ENCODE results near the gene COL25A1. TPM values are rescaled to one million over a fixed set of nuclear protein-coding genes. Genes with fewer than 3 reads are reported as not detected.
"Not testable (repeated sequence)": the region's sequence is repeated elsewhere in the genome, so short reads cannot be mapped to it uniquely, and the experiment has no call there.

Gene COL25A1
- total RNA-seq, 1 donor from 2014 or later: 10.4 TPM

DNA sequence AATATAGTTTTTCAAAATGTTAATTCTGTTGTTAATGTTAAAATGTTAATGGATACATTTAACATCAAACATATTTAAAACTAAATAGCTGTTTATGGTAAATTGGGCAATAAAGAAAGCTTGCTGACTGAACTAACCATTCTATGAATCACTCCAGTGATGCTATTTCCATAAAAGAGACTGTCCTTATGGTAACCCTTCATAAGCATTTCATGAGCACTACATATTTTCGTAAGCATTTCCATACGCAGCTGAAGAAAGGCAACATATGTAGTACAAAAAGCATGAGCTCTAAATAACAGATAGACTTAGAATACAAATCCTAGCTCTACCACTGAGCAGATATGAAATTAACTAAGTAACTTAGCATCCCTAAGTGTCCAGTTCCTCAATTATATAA lies 188.9 kb downstream of the COL25A1 start:
- no peak for FAIRE-seq
- TF ChIP-seq CTCF (IDR thresholded peaks at IDR 0.05; ENCODE audit: insufficient read depth, low read depth, low read length): no peak

GRCh38 chr4:109111031-109111430 lies 191.4 kb downstream of the COL25A1 start:
- no peak overlapping the region for H3K27ac ChIP-seq (ENCODE audit: low read depth, low read length)
- H3K4me3 Mint-ChIP-seq (ENCODE audit: unreplicated experiment): no peak overlapping the region
- FAIRE-seq: no peak
- TF ChIP-seq EZH2 (IDR thresholded peaks at IDR 0.05; ENCODE audit: insufficient read depth, low read length) (no peak), CTCF (IDR thresholded peaks at IDR 0.05; ENCODE audit: insufficient read depth, low read depth, low read length) (no peak)
- H3K9me3 ChIP-seq (ENCODE audit: insufficient read depth, low read depth, low read length): no peaks in the 10 kb centered on the region
- H3K27me3 ChIP-seq (ENCODE audit: insufficient read depth, low read length): no peaks in the 10 kb centered on the region
- no peaks in the 10 kb centered on the region for H4K20me1 ChIP-seq (ENCODE audit: insufficient read depth, low read length)
- H3K79me2 ChIP-seq (ENCODE audit: insufficient read depth, low read length): no peaks in the 10 kb centered on the region
- no peaks in the 10 kb centered on the region for H3K4me1 ChIP-seq (ENCODE audit: insufficient read depth, low read length)
- no peak overlapping the region for H2AFZ ChIP-seq (ENCODE audit: low read depth, low read length)
- H3K9me3 Mint-ChIP-seq (ENCODE audit: unreplicated experiment): no peaks in the 10 kb centered on the region
- no peak for DNase-seq (ENCODE audit: low read depth)
- H3K36me3 ChIP-seq (ENCODE audit: insufficient read depth, low read length): no peaks in the 10 kb centered on the region
- H3K36me3 Mint-ChIP-seq (ENCODE audit: low read depth, unreplicated experiment): no peaks in the 10 kb centered on the region
- no peak overlapping the region for H3K4me2 ChIP-seq (ENCODE audit: low read length)
- no peak overlapping the region for H3K27ac Mint-ChIP-seq (ENCODE audit: unreplicated experiment)
- no peaks in the 10 kb centered on the region for H3K27me3 Mint-ChIP-seq (ENCODE audit: low read depth, unreplicated experiment)
- no peak overlapping the region for H3K9ac ChIP-seq (ENCODE audit: low read length)
- peaks cover 4% of the 10 kb centered on the region for H3K4me1 Mint-ChIP-seq (ENCODE audit: low read depth, unreplicated experiment)
- H3K4me3 ChIP-seq (ENCODE audit: insufficient read depth, low read depth, low read length): no peak overlapping the region

More for the DNA sequence above, 188.9 kb downstream of the COL25A1 start:
- Mint-ChIP-seq H3K27me3 (ENCODE audit: low read depth, unreplicated experiment) (no peaks in the 10 kb centered on the region), H3K36me3 (ENCODE audit: low read depth, unreplicated experiment) (no peaks in the 10 kb centered on the region), H3K4me3 (ENCODE audit: unreplicated experiment) (no peak overlapping the region), H3K9me3 (ENCODE audit: unreplicated experiment) (no peaks in the 10 kb centered on the region), H3K4me1 (ENCODE audit: low read depth, unreplicated experiment) (peaks cover 4% of the 10 kb centered on the region), H3K27ac (ENCODE audit: unreplicated experiment) (no peak overlapping the region)
- DNase-seq (ENCODE audit: low read depth): no peak
- H3K79me2 ChIP-seq (ENCODE audit: insufficient read depth, low read length): no peaks in the 10 kb centered on the region
- no peak overlapping the region for H3K9ac ChIP-seq (ENCODE audit: low read length)
- H3K4me1 ChIP-seq (ENCODE audit: insufficient read depth, low read length): no peaks in the 10 kb centered on the region
- no peak overlapping the region for H3K4me2 ChIP-seq (ENCODE audit: low read length)
- H3K4me3 ChIP-seq (ENCODE audit: insufficient read depth, low read depth, low read length): no peak overlapping the region
- no peaks in the 10 kb centered on the region for H3K9me3 ChIP-seq (ENCODE audit: insufficient read depth, low read depth, low read length)
- no peaks in the 10 kb centered on the region for H3K36me3 ChIP-seq (ENCODE audit: insufficient read depth, low read length)
- no peak overlapping the region for H2AFZ ChIP-seq (ENCODE audit: low read depth, low read length)
- H3K27me3 ChIP-seq (ENCODE audit: insufficient read depth, low read length): no peaks in the 10 kb centered on the region
- H3K27ac ChIP-seq (ENCODE audit: low read depth, low read length): no peak overlapping the region
- H4K20me1 ChIP-seq (ENCODE audit: insufficient read depth, low read length): no peaks in the 10 kb centered on the region

DNA sequence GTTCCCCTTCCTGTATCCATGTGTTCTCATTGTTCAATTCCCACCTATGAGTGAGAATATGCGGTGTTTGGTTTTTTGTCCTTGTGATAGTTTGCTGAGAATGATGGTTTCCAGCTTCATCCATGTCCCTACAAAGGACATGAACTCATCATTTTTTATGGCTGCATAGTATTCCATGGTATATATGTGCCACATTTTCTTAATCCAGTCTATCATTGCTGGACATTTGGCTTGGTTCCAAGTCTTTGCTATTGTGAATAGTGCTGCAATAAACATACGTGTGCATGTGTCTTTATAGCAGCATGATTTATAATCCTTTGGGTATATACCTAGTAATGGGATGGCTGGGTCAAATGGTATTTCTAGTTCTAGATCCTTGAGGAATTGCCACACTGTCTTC lies 194.2 kb downstream of the COL25A1 start:
- not testable (repeated sequence) for H3K36me3 Mint-ChIP-seq (ENCODE audit: low read depth, unreplicated experiment); DNase-seq (ENCODE audit: low read depth); H3K4me1 ChIP-seq (ENCODE audit: insufficient read depth, low read length); H3K27ac Mint-ChIP-seq (ENCODE audit: unreplicated experiment); H3K27me3 ChIP-seq (ENCODE audit: insufficient read depth, low read length); H3K9me3 Mint-ChIP-seq (ENCODE audit: unreplicated experiment); H3K4me3 ChIP-seq (ENCODE audit: insufficient read depth, low read depth, low read length); H3K27me3 Mint-ChIP-seq (ENCODE audit: low read depth, unreplicated experiment); H3K4me2 ChIP-seq (ENCODE audit: low read length); H3K9ac ChIP-seq (ENCODE audit: low read length); H3K4me1 Mint-ChIP-seq (ENCODE audit: low read depth, unreplicated experiment); H3K79me2 ChIP-seq (ENCODE audit: insufficient read depth, low read length); H3K4me3 Mint-ChIP-seq (ENCODE audit: unreplicated experiment); H3K36me3 ChIP-seq (ENCODE audit: insufficient read depth, low read length); H3K9me3 ChIP-seq (ENCODE audit: insufficient read depth, low read depth, low read length); H3K27ac ChIP-seq (ENCODE audit: low read depth, low read length); H2AFZ ChIP-seq (ENCODE audit: low read depth, low read length); H4K20me1 ChIP-seq (ENCODE audit: insufficient read depth, low read length); FAIRE-seq

Measured in astrocyte (in vitro differentiated cells and primary cell).